Trophoblast cell (in vitro differentiated cells and primary cell): ENCODE measurements around the gene MYH15.
A peak's percentile ranks its signal among the peaks of the same experiment; 100 is the strongest.

Source experiments
- DNase-seq, 2 donors: peaks; one replicate each; pipeline ENCODE4 v3.0.0-alpha.2; 2016
- H2AFZ ChIP-seq: 2 replicates; pipeline ENCODE4 v1.6.1; 2013; ENCODE audit warnings: low read length, moderate library complexity, mild to moderate bottlenecking; ENCODE audit not compliant: insufficient read depth, poor library complexity
- H2AK5ac ChIP-seq: 2 replicates; pipeline ENCODE4 v1.6.1; 2013; ENCODE audit warnings: mild to moderate bottlenecking, low read length
- H2BK120ac ChIP-seq: 2 replicates; pipeline ENCODE4 v1.6.1; 2013; ENCODE audit warnings: low read length, mild to moderate bottlenecking, moderate library complexity; ENCODE audit not compliant: insufficient read depth, poor library complexity
- H2BK12ac ChIP-seq: 2 replicates; pipeline ENCODE4 v1.6.1; 2013; ENCODE audit warnings: mild to moderate bottlenecking, low read length, moderate library complexity
- H2BK5ac ChIP-seq: 2 replicates; pipeline ENCODE4 v1.6.1; 2013; ENCODE audit warnings: low read length, low read depth, moderate library complexity, mild to moderate bottlenecking; ENCODE audit not compliant: poor library complexity
- H3K14ac ChIP-seq: 2 replicates; pipeline ENCODE4 v1.6.1; 2013; ENCODE audit warnings: mild to moderate bottlenecking, low read length
- H3K18ac ChIP-seq: 2 replicates; pipeline ENCODE4 v1.6.1; 2013; ENCODE audit warnings: mild to moderate bottlenecking, low read length
- H3K23ac ChIP-seq: 2 replicates; pipeline ENCODE4 v1.6.1; 2013; ENCODE audit warnings: low read length
- H3K27ac ChIP-seq: 2 replicates; pipeline ENCODE4 v1.5.1; 2013; ENCODE audit warnings: low read depth, mild to moderate bottlenecking, inconsistent platforms, low read length, moderate library complexity
- H3K27me3 ChIP-seq: 2 replicates; pipeline ENCODE4 v1.6.1; 2013; ENCODE audit warnings: inconsistent platforms, mild to moderate bottlenecking, low read length, moderate library complexity; ENCODE audit not compliant: insufficient read depth
- H3K36me3 ChIP-seq, 2 experiments: 1 replicate in 1 of 2; 2 replicates in 1 of 2; pipeline ENCODE4 v1.6.1; 2013; ENCODE audit warnings: low read length in 2 of 2, mild to moderate bottlenecking in 2 of 2, moderate library complexity in 1 of 2; ENCODE audit not compliant: insufficient read depth in 2 of 2, control insufficient read depth in 1 of 2
- H3K4ac ChIP-seq: 2 replicates; pipeline ENCODE4 v1.6.1; 2013; ENCODE audit warnings: low read depth, mild to moderate bottlenecking, low read length, moderate library complexity
- H3K4me1 ChIP-seq, 2 experiments: 1 replicate in 1 of 2; 2 replicates in 1 of 2; pipeline ENCODE4 v1.6.1; 2013; ENCODE audit warnings: low read length in 2 of 2, mild to moderate bottlenecking in 2 of 2, moderate library complexity in 1 of 2; ENCODE audit not compliant: insufficient read depth in 2 of 2, control insufficient read depth in 1 of 2
- H3K4me2 ChIP-seq: 2 replicates; pipeline ENCODE4 v1.6.1; 2013; ENCODE audit warnings: inconsistent platforms, mild to moderate bottlenecking, low read length, moderate library complexity
- H3K4me3 ChIP-seq: 2 replicates; pipeline ENCODE4 v1.5.1; 2013; ENCODE audit warnings: mild to moderate bottlenecking, low read depth, low read length, inconsistent platforms
- H3K79me1 ChIP-seq: one replicate; pipeline ENCODE4 v1.6.1; 2013; ENCODE audit warnings: low read length
- H3K79me2 ChIP-seq: 2 replicates; pipeline ENCODE4 v1.6.1; 2013; ENCODE audit warnings: low read length, mild to moderate bottlenecking; ENCODE audit not compliant: control insufficient read depth, insufficient read depth, poor library complexity
- H3K9ac ChIP-seq: 2 replicates; pipeline ENCODE4 v1.6.1; 2013; ENCODE audit warnings: mild to moderate bottlenecking, low read length
- H3K9me3 ChIP-seq: 2 replicates; pipeline ENCODE4 v1.6.1; 2013; ENCODE audit warnings: low read depth, mild to moderate bottlenecking, control low read depth, inconsistent platforms, low read length; ENCODE audit not compliant: insufficient read depth
- H4K12ac ChIP-seq: 2 replicates; pipeline ENCODE4 v1.6.1; 2013; ENCODE audit warnings: low read depth, mild to moderate bottlenecking, low read length, moderate library complexity
- H4K8ac ChIP-seq: 2 replicates; pipeline ENCODE4 v1.6.1; 2013; ENCODE audit warnings: low read depth, mild to moderate bottlenecking, low read length, moderate library complexity
- H4K91ac ChIP-seq: one replicate; pipeline ENCODE4 v1.6.1; 2013; ENCODE audit warnings: low read depth, mild to moderate bottlenecking, low read length, moderate library complexity
- WGBS: extraction: QIAGEN DNeasy Blood & Tissue Kit; methylation state at CpG from one replicate; pipeline ENCODE4 v1.1.7; 2013; ENCODE audit warnings: missing lambda C conversion rate; ENCODE audit not compliant: insufficient read length, insufficient coverage; ENCODE audit errors: extremely low coverage; 5-methylcytosine and 5-hydroxymethylcytosine counted together

The MYH15 gene

GRCh38 chr3:108387063-108387462 lies 123.3 kb downstream of the MYH15 start:
- no peak overlapping the region for H4K12ac ChIP-seq
- no peak overlapping the region for H2AFZ ChIP-seq
- H2BK12ac ChIP-seq, result no peak overlapping the region
- H3K36me3 ChIP-seq, result no peaks in the 10 kb centered on the region
- no peak overlapping the region for H2BK5ac ChIP-seq
- H3K4me2 ChIP-seq, result no peak overlapping the region
- no peaks in the 10 kb centered on the region for H3K9me3 ChIP-seq
- H3K27ac ChIP-seq, result no peak overlapping the region
- peaks cover 2% of the 10 kb centered on the region for H3K79me2 ChIP-seq
- DNase-seq, result no peak
- H3K23ac ChIP-seq, result no peak overlapping the region
- no peak overlapping the region for H4K91ac ChIP-seq
- no peak overlapping the region for H2BK120ac ChIP-seq
- H3K27me3 ChIP-seq, result no peaks in the 10 kb centered on the region
- no peak overlapping the region for H3K14ac ChIP-seq
- H3K4me3 ChIP-seq, result no peak overlapping the region
- H3K79me1 ChIP-seq, result no peaks in the 10 kb centered on the region
- H2AK5ac ChIP-seq, result no peak overlapping the region
- no peak overlapping the region for H4K8ac ChIP-seq
- H3K18ac ChIP-seq, result no peak overlapping the region
- no peak overlapping the region for H3K4ac ChIP-seq
- H3K4me1 ChIP-seq, result peaks cover 0 to under 1% of the 10 kb centered on the region in 2 experiments
- H3K9ac ChIP-seq, result no peak overlapping the region
- WGBS, result no CpG with 5 or more reads among the region's 1 CpG

DNA sequence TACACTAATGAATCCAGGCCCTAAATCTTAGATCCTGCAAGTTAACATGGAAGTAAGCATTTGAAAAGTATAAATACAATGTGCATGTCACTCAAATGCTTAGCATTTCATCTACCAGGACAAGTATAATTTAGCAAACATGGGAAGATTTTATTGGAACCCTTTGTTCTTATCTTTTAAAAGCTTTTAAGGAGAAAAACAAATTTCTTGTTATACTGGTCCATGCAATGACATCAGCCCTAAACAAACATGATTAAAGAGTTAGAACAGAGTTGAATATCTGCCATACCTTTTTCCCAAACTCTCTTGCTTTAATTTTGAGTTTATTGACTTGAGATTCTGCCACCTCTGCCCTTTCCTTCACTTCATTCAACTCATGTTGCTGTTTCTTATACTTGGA lies 127.1 kb downstream of the MYH15 start:
- H4K91ac ChIP-seq, result no peak overlapping the region
- H3K9me3 ChIP-seq, result no peaks in the 10 kb centered on the region
- no peak overlapping the region for H4K12ac ChIP-seq
- peaks cover 2% of the 10 kb centered on the region for H3K79me2 ChIP-seq
- no peak overlapping the region for H3K4ac ChIP-seq
- H2BK120ac ChIP-seq, result no peak overlapping the region
- no peak overlapping the region for H3K18ac ChIP-seq
- H2BK5ac ChIP-seq, result no peak overlapping the region
- H3K36me3 ChIP-seq, result no peaks in the 10 kb centered on the region
- H2AK5ac ChIP-seq, result no peak overlapping the region
- no peaks in the 10 kb centered on the region for H3K79me1 ChIP-seq
- no peak overlapping the region for H2AFZ ChIP-seq
- H3K27me3 ChIP-seq, result no peaks in the 10 kb centered on the region
- H3K23ac ChIP-seq, result no peak overlapping the region
- peaks cover 0 to 2% of the 10 kb centered on the region in 2 experiments for H3K4me1 ChIP-seq
- no peak overlapping the region for H2BK12ac ChIP-seq
- H3K9ac ChIP-seq, result no peak overlapping the region
- no peak for DNase-seq
- no peak overlapping the region for H3K4me3 ChIP-seq
- no peak overlapping the region for H3K14ac ChIP-seq
- no peak overlapping the region for H4K8ac ChIP-seq
- H3K4me2 ChIP-seq, result no peak overlapping the region
- no peak overlapping the region for H3K27ac ChIP-seq

DNA sequence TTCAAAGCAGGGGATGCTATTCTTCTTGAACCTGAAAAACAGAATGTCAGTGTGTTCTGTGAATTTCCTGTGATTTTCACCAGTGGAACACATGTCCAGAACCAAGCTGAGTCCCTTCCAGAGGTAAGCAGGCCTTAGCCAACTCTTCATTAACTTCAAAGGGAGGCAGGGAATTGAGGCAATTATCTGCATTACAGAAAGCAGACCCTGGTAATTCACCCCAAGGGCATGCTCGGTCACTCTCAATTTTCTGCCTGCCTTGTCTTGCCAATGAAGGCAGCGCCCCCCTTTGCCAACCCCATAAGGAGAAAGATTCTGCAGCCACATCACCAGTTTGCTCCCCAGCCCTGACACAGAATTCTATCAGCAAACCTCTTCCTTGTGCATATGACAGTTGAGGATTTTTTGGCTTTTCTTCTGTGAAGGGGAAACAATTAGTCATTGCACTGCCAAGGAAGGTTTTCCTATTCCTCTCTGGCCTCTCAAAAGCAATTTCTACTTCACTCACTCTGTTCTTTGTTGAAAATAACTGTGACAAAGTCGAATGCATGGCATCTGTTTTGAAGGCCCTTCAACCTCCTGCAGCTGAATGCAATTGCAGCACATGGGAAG lies 128.8 kb downstream of the MYH15 start:
- Histone ChIP-seq H3K79me1 (no peaks in the 10 kb centered on the region), H3K4me2 (no peak overlapping the region), H2AFZ (no peak overlapping the region), H2BK120ac (no peak overlapping the region), H3K18ac (no peak overlapping the region), H3K4me1 (peaks cover 0 to 2% of the 10 kb centered on the region in 2 experiments), H3K14ac (no peak overlapping the region), H3K79me2 (peaks cover 2% of the 10 kb centered on the region), H4K12ac (no peak overlapping the region), H3K9me3 (no peaks in the 10 kb centered on the region), H3K4me3 (no peak overlapping the region), H3K4ac (no peak overlapping the region), H3K23ac (no peak overlapping the region), H2BK12ac (no peak overlapping the region), H2BK5ac (peak overlapping the region; percentile 42), H3K27ac (no peak overlapping the region), H4K91ac (no peak overlapping the region), H3K9ac (no peak overlapping the region), H3K27me3 (no peaks in the 10 kb centered on the region), H2AK5ac (no peak overlapping the region), H3K36me3 (no peaks in the 10 kb centered on the region), H4K8ac (no peak overlapping the region)
- DNase-seq, result no peak
- WGBS, result no CpG with 5 or more reads among the region's 3 CpGs

- H3K14ac ChIP-seq, result no peak overlapping the region
- H3K27me3 ChIP-seq, result no peaks in the 10 kb centered on the region
- no peaks in the 10 kb centered on the region for H3K79me2 ChIP-seq
- H2BK120ac ChIP-seq, result no peak overlapping the region
- H2AK5ac ChIP-seq, result no peak overlapping the region
- no peak overlapping the region for H2BK12ac ChIP-seq
- no peak for DNase-seq
- no CpG with 5 or more reads among the region's 7 CpGs for WGBS
- no peak overlapping the region for H3K23ac ChIP-seq
- no peak overlapping the region for H3K9ac ChIP-seq
- no peak overlapping the region for H2AFZ ChIP-seq
- H3K4ac ChIP-seq, result no peak overlapping the region
- no peaks in the 10 kb centered on the region for H3K36me3 ChIP-seq
- no peak overlapping the region for H3K4me3 ChIP-seq
- H3K9me3 ChIP-seq, result no peaks in the 10 kb centered on the region
- H3K4me1 ChIP-seq, result peaks cover 0 to 2% of the 10 kb centered on the region in 2 experiments
- no peaks in the 10 kb centered on the region for H3K79me1 ChIP-seq
- H3K27ac ChIP-seq, result no peak overlapping the region
- H3K18ac ChIP-seq, result no peak overlapping the region
- H4K91ac ChIP-seq, result no peak overlapping the region
- no peak overlapping the region for H2BK5ac ChIP-seq
- H4K8ac ChIP-seq, result no peak overlapping the region
- H3K4me2 ChIP-seq, result no peak overlapping the region
- H4K12ac ChIP-seq, result no peak overlapping the region
These were observed 130.1 kb downstream of the MYH15 start for GRCh38 chr3:108380128-108380795.
